GM21576 (cell line): Measurements from ENCODE around the gene PRKCZ.

Experiments
- ATAC-seq: cut with Tn5 transposase; IDR thresholded peaks from one replicate; pipeline ENCODE4 v1.9.1; 2021; ENCODE audit warnings: mild to moderate bottlenecking, moderate library complexity; ENCODE audit not compliant: unreplicated experiment

Gene PRKCZ

GRCh38 chr1:2060072-2060471 is 9.9 kb downstream of the PRKCZ start:
- no peak for ATAC-seq

GRCh38 chr1:2060535-2060934 is 10.3 kb downstream of the PRKCZ start:
- no peak for ATAC-seq

- ATAC-seq = no peak
Observed at GRCh38 chr1:2061065-2061778, 11.0 kb downstream of the PRKCZ start.

- ATAC-seq = no peak
Observed at GRCh38 chr1:2065699-2066098, 15.5 kb downstream of the PRKCZ start.

- ATAC-seq = no peak
Observed at GRCh38 chr1:2067393-2067792, 17.2 kb downstream of the PRKCZ start.

- no peak for ATAC-seq
Observed at GRCh38 chr1:2067981-2068380, 17.8 kb downstream of the PRKCZ start.

- ATAC-seq = no peak
Observed at GRCh38 chr1:2068951-2069350, 18.7 kb downstream of the PRKCZ start.

- ATAC-seq = no peak
Observed at GRCh38 chr1:2070016-2070415, 19.8 kb downstream of the PRKCZ start.

GRCh38 chr1:2070800-2071530 is 20.8 kb downstream of the PRKCZ start:
- no peak for ATAC-seq

GRCh38 chr1:2072109-2072806 is 22.0 kb downstream of the PRKCZ start:
- ATAC-seq = no peak

- ATAC-seq = no peak
Observed at GRCh38 chr1:2072891-2073290, 22.7 kb downstream of the PRKCZ start.

GRCh38 chr1:2073382-2074230 is 23.4 kb downstream of the PRKCZ start:
- ATAC-seq = no peak

GRCh38 chr1:2074396-2074795 is 24.2 kb downstream of the PRKCZ start:
- ATAC-seq = no peak

- ATAC-seq = no peak
Observed at GRCh38 chr1:2074944-2075740, 24.9 kb downstream of the PRKCZ start.

- no peak for ATAC-seq
Observed at GRCh38 chr1:2076826-2077225, 26.6 kb downstream of the PRKCZ start.

GRCh38 chr1:2078170-2078569 is 28.0 kb downstream of the PRKCZ start:
- no peak for ATAC-seq

GRCh38 chr1:2079396-2080085 is 29.3 kb downstream of the PRKCZ start:
- ATAC-seq = no peak

- no peak for ATAC-seq
Observed at GRCh38 chr1:2080140-2080539, 29.9 kb downstream of the PRKCZ start.

GRCh38 chr1:2080884-2081283 is 30.7 kb downstream of the PRKCZ start:
- ATAC-seq = no peak
